ENCODE data around the gene UQCR11.

The UQCR11 gene

GRCh38 chr19:1636325-1637236 is 31.3 kb upstream of the UQCR11 start:
- no peak for DNase-seq (ENCODE audit: low read depth in 2 of 2)

GRCh38 chr19:1634938-1635243 is 29.6 kb upstream of the UQCR11 start:
- no peak for DNase-seq (ENCODE audit: low read depth in 2 of 2)

GRCh38 chr19:1634242-1634937 is 29.1 kb upstream of the UQCR11 start:
- DNase-seq (ENCODE audit: low read depth in 2 of 2): no peak

DNA sequence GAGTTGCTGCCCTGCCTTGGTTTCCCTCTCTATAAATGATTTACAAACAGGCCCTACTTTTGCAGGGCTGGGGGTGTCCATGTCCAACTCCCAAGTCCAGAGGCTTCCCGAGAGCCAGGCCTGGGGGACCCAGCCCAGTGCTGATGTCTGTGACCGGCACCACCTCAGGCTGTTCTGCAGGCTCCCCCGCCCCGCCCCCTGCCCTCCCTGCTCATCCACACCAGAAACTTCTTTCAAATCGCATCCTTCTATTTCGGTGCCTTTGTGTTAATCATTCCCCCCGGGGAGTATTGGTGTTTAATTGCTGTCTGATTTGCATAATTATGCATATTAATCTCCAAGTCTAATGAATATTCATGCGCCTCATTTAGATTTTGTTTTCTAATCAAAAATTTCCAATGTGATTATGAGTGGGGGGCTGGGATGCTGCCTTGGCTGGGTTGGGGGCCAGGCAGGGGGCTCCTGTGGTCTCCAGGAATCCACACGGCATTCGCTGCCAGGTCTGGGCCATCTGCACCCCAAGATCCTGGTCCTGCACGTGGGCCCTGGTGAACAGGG is 28.1 kb upstream of the UQCR11 start:
- no peak for DNase-seq (ENCODE audit: low read depth in 2 of 2)

DNA sequence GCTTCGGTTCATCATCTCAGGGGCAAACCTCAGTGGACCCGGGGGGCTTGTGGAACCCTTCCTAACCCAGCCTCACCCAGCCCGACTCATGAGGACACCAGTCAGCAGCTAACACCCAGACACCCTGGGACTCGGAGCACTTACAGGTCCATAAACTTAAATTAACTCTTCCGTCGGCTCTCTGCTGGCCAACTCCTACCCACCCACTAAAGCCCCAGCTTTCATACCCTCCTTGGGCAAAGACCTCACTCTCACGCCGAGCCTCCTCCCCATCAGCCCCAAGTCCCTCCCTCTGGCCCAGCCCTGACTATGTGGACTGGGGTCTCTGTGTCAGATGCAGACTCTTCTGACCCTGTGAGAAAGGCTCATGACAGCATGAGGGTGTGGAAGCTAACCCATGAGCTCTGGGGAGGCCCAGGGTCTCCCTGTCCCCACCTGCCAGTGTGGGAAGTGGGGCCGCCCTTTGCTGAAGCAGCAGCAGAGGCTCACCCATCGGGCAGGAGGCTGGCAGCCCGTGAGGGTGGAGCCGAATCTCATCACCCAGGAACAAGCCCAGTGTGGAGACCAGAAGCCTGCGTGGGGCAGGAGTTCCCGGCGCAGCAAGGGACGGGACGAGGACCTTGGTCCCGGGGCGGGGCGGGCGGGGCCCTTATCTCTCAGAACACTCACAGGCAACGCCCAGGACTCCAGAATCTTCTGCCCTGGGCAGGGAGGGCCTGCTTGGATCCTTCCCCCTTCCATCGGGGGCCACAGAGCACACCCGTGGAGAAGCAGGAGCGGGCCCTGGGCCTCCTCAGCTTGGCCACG is 27.4 kb upstream of the UQCR11 start:
- no peak for DNase-seq (ENCODE audit: low read depth in 2 of 2)

DNA sequence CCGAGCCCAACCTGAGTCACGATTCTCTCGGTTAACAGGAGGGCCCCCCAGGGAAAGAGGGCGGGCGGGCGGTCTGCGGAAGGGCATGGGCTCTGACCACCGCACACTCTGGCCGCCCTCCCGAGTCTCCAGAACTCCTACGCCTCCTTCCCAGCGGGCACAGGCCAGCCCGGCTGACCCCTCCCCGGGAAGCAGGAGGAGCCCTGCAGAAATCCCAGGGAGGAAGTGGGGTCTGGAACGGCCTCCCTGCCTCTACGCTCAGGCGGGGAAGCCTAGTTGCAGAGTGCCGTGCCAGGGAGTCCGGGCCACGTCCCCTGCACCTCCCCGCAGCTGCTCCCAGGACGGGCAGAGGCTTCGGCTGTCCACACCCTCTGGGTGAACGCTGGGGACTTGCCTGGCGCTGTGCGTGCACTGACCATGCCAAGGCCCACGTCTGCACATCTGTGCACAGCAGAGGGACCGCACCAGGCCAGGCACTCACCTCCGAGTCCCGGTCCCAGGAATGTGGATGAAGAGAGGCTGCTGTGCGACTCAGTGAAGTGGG is 26.4 kb upstream of the UQCR11 start:
- no peak for DNase-seq (ENCODE audit: low read depth in 2 of 2)

- no peak for DNase-seq (ENCODE audit: low read depth in 2 of 2)
Measured at GRCh38 chr19:1630811-1631210, 25.5 kb upstream of the UQCR11 start.

GRCh38 chr19:1630012-1630411 is 24.8 kb upstream of the UQCR11 start:
- DNase-seq (ENCODE audit: low read depth in 2 of 2): no peak

- no peak for DNase-seq (ENCODE audit: low read depth in 2 of 2)
Measured at GRCh38 chr19:1629256-1629808, 24.1 kb upstream of the UQCR11 start.

DNA sequence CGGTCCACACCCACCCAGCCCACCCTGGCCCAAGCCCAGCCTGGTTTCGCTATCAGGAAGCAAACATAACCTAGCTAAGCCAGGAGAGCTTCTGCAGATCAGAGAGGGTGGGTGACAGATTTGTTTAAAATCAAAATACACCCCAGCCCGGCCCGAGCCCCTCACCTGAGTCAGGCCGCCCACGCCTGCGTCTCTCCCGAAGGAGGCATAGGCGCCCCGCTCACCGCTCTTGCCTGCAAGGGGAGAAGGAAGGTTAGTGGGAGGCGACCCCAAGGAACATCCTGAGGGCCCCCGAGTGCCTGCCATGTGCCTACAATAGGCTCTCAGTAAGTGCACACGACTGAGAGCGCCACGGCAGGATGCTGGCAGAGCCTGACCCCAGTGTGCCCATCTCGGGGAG is 21.9 kb upstream of the UQCR11 start:
- DNase-seq (ENCODE audit: low read depth in 2 of 2): no peak

DNA sequence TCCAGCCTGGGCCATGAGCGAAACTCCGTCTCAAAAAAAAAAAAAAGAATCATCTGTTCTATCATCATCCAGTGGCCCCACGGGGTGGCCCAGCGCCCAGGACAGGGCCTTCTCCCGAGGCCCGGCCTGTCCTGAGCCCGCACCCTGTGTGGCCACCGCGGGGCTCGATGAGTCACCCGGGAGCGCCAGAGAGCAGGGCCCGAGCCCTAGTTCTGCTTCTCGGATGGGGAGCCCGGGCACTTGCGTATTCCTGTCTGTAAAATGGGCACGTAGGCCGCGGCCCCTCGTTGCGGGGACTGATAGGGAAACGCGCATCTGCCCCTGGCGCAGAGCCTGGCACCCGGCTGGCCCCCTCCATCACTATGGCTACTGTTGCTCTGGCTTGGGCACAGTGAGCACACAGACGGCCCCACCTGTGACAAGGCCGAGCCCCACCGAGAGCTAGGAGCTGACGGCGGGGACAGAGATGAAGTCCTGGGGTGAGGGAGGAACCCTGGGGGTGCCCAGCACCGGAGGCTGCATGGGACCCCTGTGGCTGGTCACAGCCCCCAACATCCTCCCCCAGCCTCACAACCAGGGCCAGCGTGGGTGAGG is 21.3 kb upstream of the UQCR11 start:
- no peak for DNase-seq (ENCODE audit: low read depth in 2 of 2)

DNA sequence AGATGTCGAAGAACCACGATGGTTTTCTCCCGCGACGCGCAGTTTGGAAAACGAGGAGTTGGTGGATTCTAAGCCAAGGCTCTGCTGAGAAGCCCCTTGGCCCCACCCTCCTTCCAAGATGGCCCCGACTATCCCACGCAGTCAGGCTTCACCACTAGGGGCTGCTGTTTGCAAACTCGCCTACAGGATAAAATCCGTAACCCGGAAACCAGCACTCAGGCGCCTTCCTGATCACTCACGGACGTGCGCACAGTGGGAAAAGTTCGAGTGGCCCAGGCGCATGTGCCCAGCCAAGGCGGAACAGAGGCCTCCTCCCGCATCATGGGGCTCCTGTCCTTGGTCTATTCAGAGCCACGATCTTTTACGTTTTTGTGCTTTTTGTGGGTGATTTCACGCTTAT is 19.2 kb upstream of the UQCR11 start:
- peak in 1 of 2 donors; percentile 35 for DNase-seq (ENCODE audit: low read depth in 2 of 2)

- DNase-seq (ENCODE audit: low read depth in 2 of 2): no peak
Measured at GRCh38 chr19:1622541-1622940, 17.3 kb upstream of the UQCR11 start.

- DNase-seq (ENCODE audit: low read depth in 2 of 2): no peak
Measured at GRCh38 chr19:1622007-1622406, 16.7 kb upstream of the UQCR11 start.

DNA sequence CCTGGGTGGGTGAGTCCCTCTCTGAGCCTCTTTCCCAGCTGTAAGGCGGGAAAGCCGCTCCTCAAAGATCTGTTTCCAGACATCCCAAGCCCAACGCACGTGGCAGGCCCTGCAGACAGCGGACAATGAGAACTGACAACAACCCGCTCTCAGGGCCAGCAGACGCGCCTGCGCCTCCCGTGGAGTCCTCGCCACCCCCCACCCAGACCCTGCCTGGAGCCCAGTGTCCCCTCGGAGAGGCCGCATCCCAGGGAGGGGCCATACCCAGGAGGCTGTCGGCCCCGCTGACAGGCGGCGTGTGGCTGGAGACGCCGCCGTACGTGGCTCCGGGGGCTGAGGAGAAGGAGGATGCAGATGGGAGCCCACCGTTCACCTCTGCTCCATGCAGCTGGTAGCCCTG is 16.3 kb upstream of the UQCR11 start:
- DNase-seq (ENCODE audit: low read depth in 2 of 2): no peak

DNA sequence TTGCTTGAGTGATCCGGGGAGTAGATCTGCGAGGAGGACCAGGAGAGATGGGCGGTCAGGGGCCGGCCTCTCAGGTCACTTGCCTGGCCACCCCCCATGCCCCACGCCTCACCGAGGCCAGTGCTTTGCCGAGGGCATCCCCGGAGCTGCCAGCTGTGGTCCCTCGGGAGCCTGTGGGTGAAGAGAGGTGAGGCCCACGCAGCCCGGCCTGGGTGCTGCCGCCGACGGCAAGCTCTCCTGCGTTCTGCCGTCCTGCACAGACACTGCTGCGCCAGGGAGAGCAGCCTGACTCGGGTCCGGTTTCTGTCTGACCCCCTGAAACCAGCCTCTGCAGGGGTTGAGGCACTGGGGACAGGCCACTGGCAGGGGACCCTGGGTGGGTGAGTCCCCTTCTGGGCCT is 15.8 kb upstream of the UQCR11 start:
- no peak for DNase-seq (ENCODE audit: low read depth in 2 of 2)

GRCh38 chr19:1620502-1620901 is 15.2 kb upstream of the UQCR11 start:
- DNase-seq (ENCODE audit: low read depth in 2 of 2): no peak

- no peak for DNase-seq (ENCODE audit: low read depth in 2 of 2)
Measured at GRCh38 chr19:1619703-1620102, 14.4 kb upstream of the UQCR11 start.

GRCh38 chr19:1619094-1619439 is 13.8 kb upstream of the UQCR11 start:
- no peak for DNase-seq (ENCODE audit: low read depth in 2 of 2)

GRCh38 chr19:1618157-1619093 is 13.2 kb upstream of the UQCR11 start:
- DNase-seq (ENCODE audit: low read depth in 2 of 2): no peak

Measured in stimulated activated CD8-positive, alpha-beta memory T cell treated with anti-CD3 and anti-CD28 coated beads, Interleukin-2, amount 100 ng/mL, for 1 hour (primary cell).